GM13976 (cell line): ENCODE results near the gene ASAP2.

Experiments used
- DNase-seq: peaks from one replicate; pipeline ENCODE4 v3.0.0; 2012; ENCODE audit warnings: low spot score
- in situ Hi-C: fragments of 300-500 bp; cut with MboI; formaldehyde crosslinking; loops from one replicate; pipeline ENCODE4 v1.12.0; 2022; ENCODE audit warnings: low sequenced_read_pairs, mixed read lengths, inconsistent platforms; ENCODE audit not compliant: unreplicated experiment
- TF ChIP-seq, protein P1 (sequence below): IDR thresholded peaks from 2 replicates; pipeline ENCODE4 v1.5.1; 2012; ENCODE audit warnings: borderline replicate concordance, mild to moderate bottlenecking; ENCODE audit not compliant: insufficient read depth; ENCODE audit errors: extremely low read depth, missing control alignments, control extremely low read depth

Gene ASAP2

DNA sequence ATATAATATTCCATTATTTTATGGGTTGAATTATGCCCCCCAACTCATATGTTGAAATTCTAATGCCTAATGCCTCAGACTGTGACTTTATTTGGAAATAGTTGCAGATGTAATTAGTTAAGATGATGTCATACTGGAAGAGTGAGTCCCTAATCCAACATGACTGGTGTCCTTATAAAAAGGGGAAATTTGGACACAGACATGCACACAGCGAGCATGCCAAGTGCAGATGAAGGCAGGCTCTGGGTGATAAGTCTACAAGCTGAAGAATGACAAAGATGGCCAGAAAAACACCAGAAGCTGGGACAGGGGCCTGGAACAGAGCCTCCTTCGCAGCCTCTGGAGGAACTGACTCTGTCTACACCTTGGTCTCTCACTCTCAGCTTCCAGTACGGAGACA lies 10.0 kb upstream of the ASAP2 start:
- in situ Hi-C loops = no loop called here
- no peak for DNase-seq
- TF ChIP-seq, protein P1, sequence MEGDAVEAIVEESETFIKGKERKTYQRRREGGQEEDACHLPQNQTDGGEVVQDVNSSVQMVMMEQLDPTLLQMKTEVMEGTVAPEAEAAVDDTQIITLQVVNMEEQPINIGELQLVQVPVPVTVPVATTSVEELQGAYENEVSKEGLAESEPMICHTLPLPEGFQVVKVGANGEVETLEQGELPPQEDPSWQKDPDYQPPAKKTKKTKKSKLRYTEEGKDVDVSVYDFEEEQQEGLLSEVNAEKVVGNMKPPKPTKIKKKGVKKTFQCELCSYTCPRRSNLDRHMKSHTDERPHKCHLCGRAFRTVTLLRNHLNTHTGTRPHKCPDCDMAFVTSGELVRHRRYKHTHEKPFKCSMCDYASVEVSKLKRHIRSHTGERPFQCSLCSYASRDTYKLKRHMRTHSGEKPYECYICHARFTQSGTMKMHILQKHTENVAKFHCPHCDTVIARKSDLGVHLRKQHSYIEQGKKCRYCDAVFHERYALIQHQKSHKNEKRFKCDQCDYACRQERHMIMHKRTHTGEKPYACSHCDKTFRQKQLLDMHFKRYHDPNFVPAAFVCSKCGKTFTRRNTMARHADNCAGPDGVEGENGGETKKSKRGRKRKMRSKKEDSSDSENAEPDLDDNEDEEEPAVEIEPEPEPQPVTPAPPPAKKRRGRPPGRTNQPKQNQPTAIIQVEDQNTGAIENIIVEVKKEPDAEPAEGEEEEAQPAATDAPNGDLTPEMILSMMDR = no peak

DNA sequence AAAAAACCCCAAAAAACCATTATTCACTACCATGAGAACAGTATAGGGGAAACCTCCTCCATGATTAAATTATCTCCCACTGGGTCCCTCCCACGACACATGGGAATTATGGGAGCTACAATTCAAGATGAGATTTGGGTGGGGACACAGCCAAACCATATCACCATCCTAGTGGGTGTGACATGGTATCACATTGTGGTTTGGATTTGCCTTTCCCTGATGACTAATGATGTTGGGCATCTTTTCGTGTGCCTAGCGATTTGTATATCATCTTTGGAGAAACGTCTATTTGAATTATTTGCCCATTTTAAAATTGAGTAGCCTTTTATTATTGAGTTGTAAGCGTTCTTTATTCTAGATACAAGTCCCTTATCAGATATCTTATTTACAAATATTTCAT lies 8.7 kb upstream of the ASAP2 start:
- no peak for DNase-seq
- in situ Hi-C loops = no loop called here
- TF ChIP-seq, protein P1 = no peak

DNA sequence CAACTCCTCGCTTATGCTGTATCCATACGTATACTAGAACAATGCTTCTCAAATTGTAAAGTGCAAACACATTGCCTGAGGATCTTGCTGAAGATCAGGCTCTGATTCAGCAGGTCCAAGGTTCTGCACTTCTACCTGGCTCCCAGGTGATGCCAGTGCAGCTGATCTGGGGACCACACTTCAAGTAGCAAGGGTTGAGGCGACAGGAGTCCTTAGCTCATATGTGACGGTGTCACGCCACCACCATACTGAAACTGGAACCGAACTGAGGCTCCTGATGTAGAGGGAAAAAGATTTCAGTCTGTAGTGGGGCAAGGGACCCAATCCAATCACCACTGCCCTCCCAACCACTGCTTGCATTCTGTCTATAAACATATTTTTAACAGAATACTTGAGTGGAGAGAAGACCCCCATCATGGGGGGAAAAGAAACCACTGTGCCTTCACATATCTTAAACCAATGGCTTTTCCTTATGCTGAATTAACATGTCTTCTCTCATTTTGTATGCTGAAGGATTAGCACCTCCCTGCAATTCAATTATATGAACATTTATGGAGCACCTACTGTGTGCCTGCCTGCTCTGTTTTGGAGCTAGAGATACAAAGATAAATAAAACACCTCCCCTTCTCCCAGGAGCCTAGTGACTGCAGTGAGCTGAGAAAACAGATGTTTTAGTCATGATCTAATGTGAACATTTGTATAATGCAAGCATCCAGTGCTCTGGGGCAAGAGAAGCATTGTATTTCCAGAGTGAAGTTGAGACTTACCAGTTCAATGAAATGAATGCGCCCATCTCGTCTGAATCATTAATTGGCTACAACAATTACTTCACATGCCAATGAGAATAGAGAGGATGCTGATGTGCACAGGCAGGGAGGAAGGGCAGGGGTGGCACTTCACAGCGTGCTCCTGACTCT lies 6.6 kb upstream of the ASAP2 start:
- DNase-seq = no peak
- in situ Hi-C loops = no loop called here
- TF ChIP-seq, protein P1 = no peak

DNA sequence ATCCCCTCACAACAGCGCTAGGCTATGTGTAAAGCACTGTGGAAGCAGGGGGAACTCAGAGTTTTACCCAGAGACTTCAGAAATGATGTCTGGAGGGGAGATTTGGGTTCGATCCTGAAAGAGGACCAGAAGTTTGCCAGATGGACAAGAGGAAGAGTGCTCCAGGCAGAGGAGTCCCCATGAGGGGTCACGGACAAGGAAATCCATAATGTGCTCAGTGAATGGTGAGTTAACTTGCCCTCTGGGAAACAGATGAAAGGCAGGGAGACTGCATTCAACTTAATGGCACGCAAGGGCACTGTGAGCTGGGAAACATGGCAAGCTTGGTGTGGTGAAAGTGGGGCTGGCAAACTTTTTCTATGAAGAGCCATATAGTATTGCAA lies 6.0 kb upstream of the ASAP2 start:
- TF ChIP-seq, protein P1 = no peak
- in situ Hi-C loops = no loop called here
- no peak for DNase-seq

DNA sequence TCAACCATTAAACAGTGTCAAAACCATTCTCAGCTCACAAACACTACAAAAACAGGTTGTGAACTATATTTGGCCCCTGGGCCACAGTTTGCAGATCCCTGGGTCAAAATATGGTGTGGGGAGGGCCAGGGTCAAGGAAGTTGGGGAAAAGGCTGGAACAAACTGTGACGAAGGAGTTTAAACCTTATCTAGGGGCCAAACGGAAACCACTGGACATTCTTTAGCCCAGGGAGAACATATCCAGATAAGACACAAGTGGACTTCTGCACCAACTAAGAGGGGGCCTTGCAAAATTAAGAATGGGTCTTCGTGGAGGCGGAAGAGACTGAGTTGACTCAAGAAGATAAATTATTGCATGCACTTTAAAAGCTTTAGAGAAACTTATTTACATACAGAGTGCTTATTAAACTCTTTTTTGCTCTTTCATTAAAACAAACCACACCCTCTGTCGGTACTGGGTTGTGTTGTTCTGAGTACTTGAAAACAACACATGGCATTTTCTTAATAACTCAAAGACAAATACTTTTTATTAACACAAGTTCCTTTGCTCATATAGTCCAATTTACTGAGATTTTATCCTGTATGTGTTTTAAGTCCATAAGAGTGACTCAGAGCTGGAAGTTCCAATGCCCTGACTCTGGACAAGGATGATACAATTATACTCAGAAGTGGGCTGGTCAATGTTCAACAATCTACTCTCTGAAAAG lies 5.3 kb upstream of the ASAP2 start:
- TF ChIP-seq, protein P1 = no peak
- in situ Hi-C loops = no loop called here

DNA sequence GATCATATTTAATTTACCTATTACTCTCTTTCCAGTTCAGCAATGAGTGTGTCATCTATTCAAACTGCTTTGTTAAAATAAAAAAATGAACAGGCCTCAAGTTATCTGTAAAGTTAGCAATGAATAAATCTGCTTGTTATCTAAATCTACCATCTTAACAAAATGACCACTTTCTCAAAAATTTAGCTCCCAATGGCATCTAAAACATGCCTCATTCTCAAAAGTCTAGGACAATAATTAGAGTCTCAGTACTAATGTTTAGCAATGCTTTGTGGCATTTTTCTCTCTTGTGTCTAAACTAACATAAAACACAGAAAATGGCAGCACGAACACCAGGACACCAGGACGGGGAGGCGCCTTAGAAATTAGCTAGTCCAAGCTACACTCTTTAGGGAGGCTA lies 3.6 kb upstream of the ASAP2 start:
- no peak for DNase-seq
- in situ Hi-C loops = no loop called here
- TF ChIP-seq, protein P1 = no peak

More for the DNA sequence above, 5.3 kb upstream of the ASAP2 start:
- no peak for DNase-seq
